Subcutaneous adipose tissue (tissue), 4 donors: ENCODE measurements around the gene PHOX2B. TPM values are rescaled to one million over a fixed set of nuclear protein-coding genes. Genes with fewer than 3 reads are reported as not detected.

Experiments
- CTCF ChIP-seq: fragments of 450-650 bp; IDR thresholded peaks from one replicate; pipeline ENCODE4 v1.5.1; 2016; ENCODE audit warnings: low read depth, mild to moderate bottlenecking, control low read depth, antibody characterized with exemption, moderate library complexity
- total RNA-seq, 4 donors: library from RNA; depleted of rRNA; stranded (reverse); fragments of >200 nt; gene quantifications; one replicate each; pipeline ENCODE4 v1.1.0, GENCODE V29; 2016

The PHOX2B gene
- total RNA-seq, 4 donors from 2014 or later = not detected

GRCh38 chr4:41747230-41748055, 1.1 kb downstream of the PHOX2B start:
- TF ChIP-seq CTCF = no peak

DNA sequence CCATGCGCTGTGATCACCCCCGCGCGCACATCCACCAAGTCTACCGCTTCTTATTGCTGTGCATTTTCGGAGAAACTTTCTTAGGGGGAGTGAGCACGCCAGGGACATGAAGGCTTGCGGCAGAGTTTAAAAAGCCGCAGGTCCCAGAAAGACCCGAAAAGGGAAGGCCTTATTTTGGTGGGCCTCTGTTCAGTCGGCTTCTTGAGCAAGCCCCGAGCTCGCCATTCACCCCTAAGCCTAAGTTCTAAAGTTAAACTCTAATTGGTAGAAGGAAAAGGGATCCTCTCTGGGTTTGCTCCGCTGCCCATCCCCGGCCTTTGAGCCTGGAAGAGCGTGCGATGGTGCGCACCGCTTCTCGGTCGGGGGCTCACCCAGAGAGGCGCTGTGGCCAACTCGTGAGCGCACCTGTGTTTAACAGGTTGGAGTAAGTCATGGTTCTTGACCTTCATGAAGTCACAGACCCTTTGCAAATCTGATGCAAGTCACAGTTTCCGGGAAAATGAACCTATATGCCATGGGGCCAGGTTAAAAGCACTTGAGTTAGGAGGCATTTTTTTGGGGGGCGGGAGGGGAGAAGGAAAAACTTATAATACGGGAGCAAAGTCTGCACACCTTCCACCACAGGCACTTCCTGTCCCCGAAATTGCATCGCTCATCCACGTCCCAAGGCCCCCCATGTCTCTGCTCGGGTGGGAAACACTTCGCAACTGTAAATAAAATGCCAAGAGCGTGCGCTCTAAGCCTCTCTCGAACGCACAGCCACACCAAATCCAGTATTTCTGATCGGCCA, 1.9 kb downstream of the PHOX2B start:
- no peak for TF ChIP-seq CTCF

DNA sequence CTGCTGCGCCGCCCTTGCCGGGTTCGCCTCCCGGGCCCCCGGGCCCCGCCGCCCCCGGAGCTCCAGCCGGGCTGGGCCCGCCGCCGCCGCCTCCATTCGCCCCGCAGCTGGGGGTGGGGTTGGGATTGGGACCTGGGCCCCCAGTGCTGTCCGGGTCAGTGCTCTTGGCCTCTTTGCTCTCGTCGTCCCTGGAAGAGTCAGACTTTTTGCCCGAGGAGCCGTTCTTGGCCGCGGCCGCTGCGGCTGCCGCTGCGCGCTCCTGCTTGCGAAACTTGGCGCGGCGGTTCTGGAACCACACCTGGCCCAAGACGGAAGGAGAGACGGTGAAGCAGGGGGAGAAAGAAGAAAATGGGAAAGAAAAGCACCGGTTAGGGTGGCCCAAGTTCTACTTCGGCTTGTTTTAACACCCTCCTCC, 2.5 kb downstream of the PHOX2B start:
- TF ChIP-seq CTCF = no peak

- no peak for TF ChIP-seq CTCF
Measured at GRCh38 chr4:41745292-41746024, 3.1 kb downstream of the PHOX2B start.

GRCh38 chr4:41744572-41745291, 3.8 kb downstream of the PHOX2B start:
- TF ChIP-seq CTCF = no peak

- no peak for TF ChIP-seq CTCF
Measured at GRCh38 chr4:41741354-41741753, 7.2 kb downstream of the PHOX2B start.
